ENCODE data around the gene RGS6.

Gene RGS6

GRCh38 chr14:72565149-72565559 is 632.9 kb downstream of the RGS6 start:
- in situ Hi-C loops (cut with HindIII; ENCODE audit: low sequenced_read_pairs), result no loop called here

GRCh38 chr14:72565917-72566316 is 633.7 kb downstream of the RGS6 start:
- in situ Hi-C loops (cut with HindIII; ENCODE audit: low sequenced_read_pairs), result no loop called here

DNA sequence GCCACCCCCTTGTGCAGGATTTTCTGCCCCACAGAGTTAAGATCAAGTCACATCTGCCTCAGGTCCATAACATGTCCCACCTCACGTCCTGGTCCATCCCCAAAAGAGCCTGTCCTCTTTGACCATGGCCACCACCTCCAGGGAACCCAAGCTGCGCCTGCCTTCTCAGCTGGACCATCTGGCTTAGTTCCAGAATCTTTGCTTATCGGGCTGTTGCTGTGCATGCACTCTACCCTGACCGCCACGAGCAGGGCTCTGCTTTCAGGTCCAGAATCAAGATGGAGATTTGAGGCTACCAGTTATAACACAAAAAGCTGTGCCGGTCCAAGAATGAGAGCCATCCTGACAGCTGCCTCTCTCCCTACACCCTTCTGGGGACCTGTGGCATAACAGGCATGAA is 635.0 kb downstream of the RGS6 start:
- in situ Hi-C loops (cut with HindIII; ENCODE audit: low sequenced_read_pairs), result no loop called here

- in situ Hi-C loops (cut with HindIII; ENCODE audit: low sequenced_read_pairs), result no loop called here
Measured at GRCh38 chr14:72568296-72568992, 636.2 kb downstream of the RGS6 start.

- in situ Hi-C loops (cut with HindIII; ENCODE audit: low sequenced_read_pairs), result no loop called here
Measured at GRCh38 chr14:72573725-72574417, 641.6 kb downstream of the RGS6 start.

DNA sequence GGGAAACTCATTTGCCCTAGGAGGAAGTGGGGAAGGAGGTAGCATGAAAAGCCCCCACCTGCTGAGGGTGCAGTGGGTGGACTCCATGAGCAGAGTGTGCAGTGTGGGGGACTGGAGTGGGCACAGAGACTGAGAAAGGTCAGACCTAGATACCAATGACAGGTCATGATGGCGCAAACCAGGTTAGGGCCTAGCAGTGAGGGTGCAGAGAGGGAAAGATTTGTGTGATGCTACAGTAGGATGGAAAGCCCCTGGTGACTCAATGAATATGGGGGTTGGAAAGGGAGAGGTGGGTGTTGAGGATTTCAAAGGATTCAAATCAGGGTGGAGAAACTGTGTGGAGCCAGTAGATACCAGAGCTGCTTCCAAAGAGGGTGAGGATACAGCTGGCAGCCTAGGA is 642.5 kb downstream of the RGS6 start:
- in situ Hi-C loops (cut with HindIII; ENCODE audit: low sequenced_read_pairs), result no loop called here

DNA sequence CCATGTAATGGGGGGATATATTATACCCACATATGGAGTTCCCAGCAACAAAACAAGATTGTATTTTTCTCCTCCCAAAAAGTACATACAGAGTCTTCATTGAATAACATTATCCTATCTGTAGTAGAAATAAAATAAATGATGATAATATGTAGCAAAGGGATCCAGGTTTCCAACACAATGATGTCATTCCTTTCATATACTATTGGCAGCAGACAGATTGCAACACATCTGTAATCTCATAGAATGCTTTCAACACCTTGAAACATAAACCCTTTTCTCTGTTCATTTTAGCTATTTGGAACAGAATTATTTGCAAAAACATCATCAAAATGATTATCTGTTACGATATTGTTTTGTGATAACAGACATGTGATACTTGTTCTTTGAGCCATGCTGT is 644.0 kb downstream of the RGS6 start:
- in situ Hi-C loops (cut with HindIII; ENCODE audit: low sequenced_read_pairs), result no loop called here

- in situ Hi-C loops (cut with HindIII; ENCODE audit: low sequenced_read_pairs), result no loop called here
Measured at GRCh38 chr14:72577521-72577920, 645.3 kb downstream of the RGS6 start.

- in situ Hi-C loops (cut with HindIII; ENCODE audit: low sequenced_read_pairs), result no loop called here
Measured at GRCh38 chr14:72578514-72578913, 646.3 kb downstream of the RGS6 start.

- in situ Hi-C loops (cut with HindIII; ENCODE audit: low sequenced_read_pairs), result no loop called here
Measured at GRCh38 chr14:72582582-72582981, 650.4 kb downstream of the RGS6 start.

- in situ Hi-C loops (cut with HindIII; ENCODE audit: low sequenced_read_pairs), result no loop called here
Measured at GRCh38 chr14:72583316-72584272, 651.4 kb downstream of the RGS6 start.

DNA sequence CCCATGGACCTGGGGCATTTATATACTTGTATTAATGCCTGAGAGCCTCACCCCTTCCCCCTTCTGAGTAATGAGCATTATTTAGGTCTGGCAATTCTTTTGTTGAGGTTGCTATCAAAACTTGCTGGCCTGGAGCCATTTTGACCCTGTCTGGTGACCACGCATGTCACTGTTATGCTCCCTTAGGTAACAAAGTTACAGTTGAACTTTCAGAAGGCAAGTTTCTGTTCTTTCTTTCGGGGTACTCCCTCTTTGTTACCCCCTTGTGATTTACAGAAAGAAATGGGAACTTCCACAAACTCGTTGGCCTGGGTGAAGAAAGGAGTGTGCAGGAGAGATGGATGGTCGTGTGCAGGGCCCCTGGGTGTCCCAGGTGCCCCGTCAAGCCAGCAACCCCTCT is 656.3 kb downstream of the RGS6 start:
- in situ Hi-C loops (cut with HindIII; ENCODE audit: low sequenced_read_pairs), result no loop called here

GRCh38 chr14:72589652-72590051 is 657.4 kb downstream of the RGS6 start:
- in situ Hi-C loops (cut with HindIII; ENCODE audit: low sequenced_read_pairs), result no loop called here

- in situ Hi-C loops (cut with HindIII; ENCODE audit: low sequenced_read_pairs), result no loop called here
Measured at GRCh38 chr14:72590577-72590976, 658.3 kb downstream of the RGS6 start.

DNA sequence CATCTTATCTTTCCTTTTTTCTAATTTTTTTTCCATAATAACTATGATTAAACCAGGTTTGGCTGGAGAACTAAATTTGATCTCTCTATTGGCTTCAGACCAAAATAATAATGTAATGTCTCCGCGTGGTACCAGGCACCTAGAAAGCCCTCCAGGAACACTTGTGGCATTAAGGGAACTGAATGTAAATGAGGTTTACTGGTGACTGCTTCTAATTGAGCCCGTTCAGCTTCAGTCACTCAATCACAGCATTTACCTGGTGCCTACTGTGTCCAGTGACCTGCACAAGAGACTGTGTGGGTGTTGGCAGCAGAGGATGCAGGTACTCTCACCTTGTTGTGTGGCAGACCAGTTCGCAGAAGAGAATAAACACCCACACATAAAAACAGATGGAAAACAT is 659.2 kb downstream of the RGS6 start:
- in situ Hi-C loops (cut with HindIII; ENCODE audit: low sequenced_read_pairs), result no loop called here

GRCh38 chr14:72594099-72594901 is 662.1 kb downstream of the RGS6 start:
- in situ Hi-C loops (cut with HindIII; ENCODE audit: low sequenced_read_pairs), result no loop called here

DNA sequence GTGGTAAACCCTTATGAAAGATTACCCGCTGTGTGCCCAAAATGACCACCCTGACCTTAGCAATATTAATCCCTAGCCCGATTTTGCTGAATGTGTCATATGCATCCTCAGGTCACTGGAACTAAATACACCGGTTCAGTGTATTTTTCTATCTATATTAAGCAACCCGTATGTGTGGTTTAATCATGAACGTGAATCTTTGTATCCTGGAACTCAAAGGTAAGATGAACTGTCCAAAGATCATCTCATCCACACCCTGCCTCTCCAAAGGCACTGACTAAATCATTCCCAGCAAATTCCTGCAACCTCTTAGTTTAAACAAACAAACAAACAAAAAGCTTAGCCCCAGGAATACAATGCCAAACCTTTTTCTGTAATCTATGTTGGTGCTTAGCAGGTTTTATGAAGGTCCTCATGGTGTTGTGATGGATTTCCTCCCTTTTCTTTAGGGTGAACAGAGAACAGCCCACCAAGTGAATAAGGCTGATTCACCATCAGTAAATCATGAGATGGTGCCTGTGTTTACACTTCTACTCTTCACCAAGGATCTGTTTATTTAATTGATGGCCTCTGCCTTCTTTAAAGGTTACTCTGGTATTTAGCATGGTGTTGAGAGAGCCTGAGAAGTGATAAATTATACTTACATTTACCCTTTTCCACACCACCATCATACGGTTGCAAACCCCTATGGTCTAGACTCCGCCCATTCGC is 663.1 kb downstream of the RGS6 start:
- in situ Hi-C loops (cut with HindIII; ENCODE audit: low sequenced_read_pairs), result no loop called here

DNA sequence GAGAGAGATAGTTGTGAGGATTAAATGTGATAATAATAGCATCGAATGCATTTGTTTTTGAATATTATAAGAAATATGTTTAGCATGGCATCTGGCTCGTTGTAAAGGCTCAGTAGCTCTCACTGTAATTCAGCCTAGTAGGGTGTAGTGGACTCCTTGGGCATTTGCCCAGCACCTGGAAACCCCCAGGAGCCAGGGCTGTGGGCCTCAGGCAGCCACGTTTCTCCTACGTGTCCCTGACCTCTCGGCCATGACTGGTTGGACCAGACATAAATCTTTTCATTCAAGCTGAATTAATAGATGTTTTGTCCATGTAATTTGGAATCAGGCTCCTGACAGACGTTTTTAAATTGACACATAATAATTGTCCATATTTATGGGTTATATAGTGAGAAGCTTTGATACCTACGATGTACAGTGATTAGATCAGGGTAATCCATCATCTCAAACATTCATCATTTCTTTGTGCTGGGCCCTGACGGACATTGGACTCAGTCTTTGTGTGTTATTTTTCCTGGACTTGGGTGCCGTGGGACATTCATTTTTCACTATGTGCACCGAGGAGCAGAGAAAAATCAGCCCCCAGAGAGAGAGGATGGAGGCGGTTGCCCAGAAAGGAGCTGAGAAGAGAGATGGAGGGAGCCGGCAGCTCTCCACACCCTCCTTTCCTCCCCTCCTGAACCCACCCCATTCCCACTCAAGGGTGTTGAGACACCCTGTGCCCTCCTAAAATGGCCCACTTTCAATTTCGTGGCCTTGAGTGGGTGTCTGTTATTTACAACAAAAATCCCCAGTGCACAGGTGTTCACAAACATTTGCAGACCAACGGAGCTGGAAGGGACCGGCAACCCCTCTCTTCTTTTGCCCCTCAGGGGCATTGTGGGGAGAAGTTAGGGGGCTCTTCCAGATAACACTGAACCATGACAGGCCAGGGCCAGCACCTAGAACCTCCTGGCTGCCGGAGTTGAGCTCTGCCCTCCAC is 665.3 kb downstream of the RGS6 start:
- in situ Hi-C loops (cut with HindIII; ENCODE audit: low sequenced_read_pairs), result no loop called here

DNA sequence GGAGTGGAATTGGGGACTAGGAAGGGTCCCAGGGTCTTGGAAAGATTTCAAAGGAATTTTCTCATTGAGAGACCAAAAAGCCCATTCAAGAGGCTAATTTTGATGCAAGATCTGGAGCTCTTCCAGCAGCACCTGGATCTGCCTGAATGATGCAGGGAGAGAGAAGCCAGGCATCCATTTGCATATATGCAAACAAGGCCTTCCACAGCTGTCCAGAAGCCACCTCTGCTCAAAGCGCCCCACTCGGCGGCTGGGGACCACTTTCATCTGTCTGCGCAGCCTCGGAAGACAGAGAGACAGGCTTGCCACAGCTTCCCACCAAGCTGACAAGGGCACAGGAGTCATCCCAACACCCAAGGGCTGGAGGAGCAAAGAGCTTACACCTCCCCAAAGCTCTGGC is 666.1 kb downstream of the RGS6 start:
- in situ Hi-C loops (cut with HindIII; ENCODE audit: low sequenced_read_pairs), result no loop called here

Data from DLD1 (cell line).